Mammary epithelial cell (primary cell): ENCODE results near the gene TACC3.

Experiments used
- CTCF ChIP-seq, 2 donors: IDR thresholded peaks in 1 of 2; conservative IDR thresholded peaks in 1 of 2; 2 replicates each; pipeline ENCODE4 v1.5.1; 2011 to 2012; ENCODE audit warnings: inconsistent platforms in 2 of 2, low read length in 2 of 2, mild to moderate bottlenecking in 2 of 2, control low read depth in 1 of 2, low read depth in 1 of 2; ENCODE audit not compliant: insufficient read depth in 1 of 2; ENCODE audit errors: extremely low read depth in 1 of 2
- EZH2 ChIP-seq: IDR thresholded peaks from 2 replicates; pipeline ENCODE4 v1.6.1; 2012; ENCODE audit warnings: low read length, inconsistent platforms, borderline replicate concordance

- TF ChIP-seq CTCF (conservative IDR thresholded peaks at IDR 0.05 in 1 of 2, IDR thresholded peaks at IDR 0.05 in 1 of 2; ENCODE audit: extremely low read depth in 1 of 2, insufficient read depth in 1 of 2, low read depth in 1 of 2, low read length in 2 of 2): no peak
- no peak for TF ChIP-seq EZH2
These were observed 30.6 kb downstream of the TACC3 start for GRCh38 chr4:1751919-1752283.
